Neuronal stem cell (in vitro differentiated cells): ENCODE data around the gene PLXNA1. TPM values are rescaled to one million over a fixed set of nuclear protein-coding genes. Genes with fewer than 3 reads are reported as not detected.

ENCODE experiments used
- DNase-seq: peaks from one replicate; pipeline ENCODE4 v3.0.0-alpha.2; 2013; ENCODE audit warnings: low spot score
- H2AFZ ChIP-seq: one replicate; pipeline ENCODE4 v1.6.1; 2013; ENCODE audit warnings: mild to moderate bottlenecking, low read length, inconsistent platforms
- H2AK5ac ChIP-seq: 2 replicates; pipeline ENCODE4 v1.6.1; 2013; ENCODE audit warnings: low read depth, mild to moderate bottlenecking, inconsistent platforms, low read length, moderate library complexity, mixed read lengths
- H2BK120ac ChIP-seq: 2 replicates; pipeline ENCODE4 v1.6.1; 2013; ENCODE audit warnings: low read depth, mild to moderate bottlenecking, inconsistent platforms, low read length, moderate library complexity, mixed read lengths
- H2BK12ac ChIP-seq: one replicate; pipeline ENCODE4 v1.6.1; 2013; ENCODE audit warnings: low read length, inconsistent platforms
- H2BK15ac ChIP-seq: 2 replicates; pipeline ENCODE4 v1.6.1; 2013; ENCODE audit warnings: mild to moderate bottlenecking, low read length, inconsistent platforms, mixed read lengths
- H2BK5ac ChIP-seq: one replicate; pipeline ENCODE4 v1.6.1; 2013; ENCODE audit warnings: inconsistent platforms, mild to moderate bottlenecking, low read length, moderate library complexity
- H3K14ac ChIP-seq: one replicate; pipeline ENCODE4 v1.6.1; 2013; ENCODE audit warnings: low read length, inconsistent platforms
- H3K18ac ChIP-seq: 2 replicates; pipeline ENCODE4 v1.6.1; 2013; ENCODE audit warnings: low read length, inconsistent platforms
- H3K23ac ChIP-seq: 2 replicates; pipeline ENCODE4 v1.6.1; 2013; ENCODE audit warnings: low read depth, mild to moderate bottlenecking, mixed read lengths, low read length, inconsistent platforms; ENCODE audit not compliant: poor library complexity
- H3K27ac ChIP-seq: replicated peaks from 3 replicates; pipeline ENCODE4 v1.5.1; 2013; ENCODE audit warnings: low read length, inconsistent platforms
- H3K27me3 ChIP-seq, 3 experiments: 2 replicates each; pipeline ENCODE4 v1.6.1; 2013; ENCODE audit warnings: low read length in 3 of 3, mild to moderate bottlenecking in 2 of 3, inconsistent platforms in 1 of 3, low read depth in 1 of 3, mixed read lengths in 1 of 3, moderate library complexity in 1 of 3; ENCODE audit not compliant: control insufficient read depth in 3 of 3, insufficient read depth in 3 of 3
- H3K36me3 ChIP-seq, 2 donors: replicated peaks in 1 of 2; 2 replicates each; pipeline ENCODE4 v1.6.1; 2013; ENCODE audit warnings: low read length in 2 of 2; ENCODE audit not compliant: control insufficient read depth in 2 of 2, insufficient read depth in 2 of 2
- H3K4ac ChIP-seq: 2 replicates; pipeline ENCODE4 v1.6.1; 2013; ENCODE audit warnings: inconsistent platforms, mild to moderate bottlenecking, low read length, moderate library complexity
- H3K4me1 ChIP-seq, 2 donors: 1 replicate in 1 of 2; 2 replicates in 1 of 2; pipeline ENCODE4 v1.6.1; 2013; ENCODE audit warnings: low read length in 2 of 2, low read depth in 1 of 2; ENCODE audit not compliant: control insufficient read depth in 2 of 2, insufficient read depth in 1 of 2
- H3K4me2 ChIP-seq: one replicate; pipeline ENCODE4 v1.6.1; 2013; ENCODE audit warnings: mild to moderate bottlenecking, low read length, inconsistent platforms; ENCODE audit not compliant: insufficient read depth, poor library complexity, severe bottlenecking
- H3K4me3 ChIP-seq, 2 donors: 2 replicates each; pipeline ENCODE4 v1.5.1; 2013; ENCODE audit warnings: low read length in 2 of 2, mild to moderate bottlenecking in 2 of 2, inconsistent platforms in 1 of 2, moderate library complexity in 1 of 2
- H3K79me1 ChIP-seq: one replicate; pipeline ENCODE4 v1.6.1; 2013; ENCODE audit warnings: low read depth, mild to moderate bottlenecking, inconsistent platforms, low read length, moderate library complexity
- H3K9ac ChIP-seq: one replicate; pipeline ENCODE4 v1.6.1; 2013; ENCODE audit warnings: mild to moderate bottlenecking, low read depth, low read length, inconsistent platforms; ENCODE audit not compliant: poor library complexity
- H3K9me3 ChIP-seq, 2 donors: replicated peaks in 1 of 2; 2 replicates each; pipeline versions ENCODE3 to v1.6.1; 2013; ENCODE audit warnings: low read length in 2 of 2, mild to moderate bottlenecking in 2 of 2, inconsistent platforms in 1 of 2, low read depth in 1 of 2, mixed read lengths in 1 of 2, moderate library complexity in 1 of 2; ENCODE audit not compliant: control insufficient read depth in 2 of 2, insufficient read depth in 1 of 2
- H4K8ac ChIP-seq: one replicate; pipeline ENCODE4 v1.6.1; 2013; ENCODE audit warnings: low read depth, mild to moderate bottlenecking, inconsistent platforms, low read length, moderate library complexity
- H4K91ac ChIP-seq: one replicate; pipeline ENCODE4 v1.6.1; 2013; ENCODE audit warnings: low read length, low read depth, mild to moderate bottlenecking, inconsistent platforms; ENCODE audit not compliant: poor library complexity
- WGBS, 2 donors: extraction: QIAGEN DNeasy Blood & Tissue Kit; methylation state at CpG; one replicate each; pipeline ENCODE4 v1.1.7; 2013; ENCODE audit warnings: missing lambda C conversion rate in 2 of 2, mixed read lengths in 1 of 2; ENCODE audit not compliant: insufficient read length in 2 of 2, insufficient replicate concordance in 1 of 2; ENCODE audit errors: extremely low coverage in 2 of 2; 5-methylcytosine and 5-hydroxymethylcytosine counted together
- polyA plus RNA-seq, 2 experiments: library from polyadenylated mRNA; stranded (reverse); fragments of 200-250 nt; gene quantifications; one replicate each; pipeline ENCODE4 v1.2.3, GENCODE V29; 2013

PLXNA1 gene
- 31.7 TPM for polyA plus RNA-seq (2013, experiment 1 of 2)
- polyA plus RNA-seq (2013, experiment 2 of 2): 32.1 TPM

- H2BK120ac ChIP-seq: peak within 1 kb of the TSS; percentile 42
- H3K36me3 ChIP-seq: peaks cover 3% of the 10 kb centered on the region in 2 donors
- H4K8ac ChIP-seq: peak within 1 kb of the TSS; percentile 77
- peak within 1 kb of the TSS; percentile 43 for H4K91ac ChIP-seq
- H2AK5ac ChIP-seq: peak within 1 kb of the TSS; percentile 98
- H3K79me1 ChIP-seq: peaks cover 27% of the 10 kb centered on the region
- no peak within 1 kb of the TSS for H3K27ac ChIP-seq
- H3K4ac ChIP-seq: peak within 1 kb of the TSS; percentile 91
- no CpG with 5 or more reads among the region's 89 CpGs for WGBS, 2 donors
- H3K4me2 ChIP-seq: peak within 1 kb of the TSS; percentile 89
- peak within 1 kb of the TSS; percentile 98 for H3K9ac ChIP-seq
- DNase-seq: peak; percentile 81
- H3K18ac ChIP-seq: peak within 1 kb of the TSS; percentile 98
- H3K14ac ChIP-seq: peak within 1 kb of the TSS; percentile 56
- peak within 1 kb of the TSS; percentile 93 for H2BK15ac ChIP-seq
- H3K4me3 ChIP-seq: peak within 1 kb of the TSS; percentile 82 to 96
- H3K23ac ChIP-seq: peak within 1 kb of the TSS; percentile 89
- peak within 1 kb of the TSS; percentile 99 for H2AFZ ChIP-seq
- H3K4me1 ChIP-seq: peaks cover 11 to 20% of the 10 kb centered on the region in 2 donors
- H3K9me3 ChIP-seq: peaks cover 0 to 4% of the 10 kb centered on the region in 2 donors
- H3K27me3 ChIP-seq: peaks cover 0 to 7% (median 0%) of the 10 kb centered on the region in 3 experiments
- peak within 1 kb of the TSS; percentile 82 for H2BK5ac ChIP-seq
- H2BK12ac ChIP-seq: peak within 1 kb of the TSS; percentile 97
These were observed at the start of gene PLXNA1 for GRCh38 chr3:126982471-126983175. Gene PLXNA1, plus strand, starts transcription at chr3:126983115. Its CDS starts 5,479 bp downstream, at chr3:126988594.

GRCh38 chr3:126934031-126934531 lies 48.8 kb upstream of the PLXNA1 start:
- Histone ChIP-seq H3K36me3 (no peaks in the 10 kb centered on the region), H3K79me1 (peaks cover 3% of the 10 kb centered on the region), H3K23ac (no peak overlapping the region), H4K8ac (no peak overlapping the region), H3K9me3 (no peaks in the 10 kb centered on the region), H2BK15ac (no peak overlapping the region), H4K91ac (no peak overlapping the region), H3K4me1 (peaks cover 12 to 21% of the 10 kb centered on the region in 2 donors), H2AFZ (no peak overlapping the region), H3K27ac (peak overlapping the region; percentile 45), H3K9ac (no peak overlapping the region), H3K14ac (no peak overlapping the region), H2BK5ac (no peak overlapping the region), H3K18ac (peak overlapping the region; percentile 4), H2BK120ac (no peak overlapping the region), H2AK5ac (no peak overlapping the region), H2BK12ac (no peak overlapping the region), H3K4me2 (no peak overlapping the region), H3K4ac (no peak overlapping the region), H3K4me3 (no peak overlapping the region), H3K27me3 (no peaks in the 10 kb centered on the region)
- peak; percentile 68 for DNase-seq
- WGBS, 2 donors: no CpG with 5 or more reads among the region's 4 CpGs

- no peak overlapping the region for H3K23ac ChIP-seq
- no peak overlapping the region for H4K91ac ChIP-seq
- no peak overlapping the region for H3K4me2 ChIP-seq
- peak overlapping the region; percentile 35 for H2BK12ac ChIP-seq
- H2AK5ac ChIP-seq: peak overlapping the region; percentile 31
- H3K9me3 ChIP-seq: no peaks in the 10 kb centered on the region
- H2AFZ ChIP-seq: no peak overlapping the region
- no peaks in the 10 kb centered on the region for H3K27me3 ChIP-seq
- peak overlapping the region; percentile 2 for H3K18ac ChIP-seq
- H2BK15ac ChIP-seq: peak overlapping the region; percentile 60
- H3K4me1 ChIP-seq: peaks cover 12 to 21% of the 10 kb centered on the region in 2 donors
- no peak for DNase-seq
- no peak overlapping the region for H4K8ac ChIP-seq
- H3K27ac ChIP-seq: no peak overlapping the region
- no peak overlapping the region for H3K9ac ChIP-seq
- peaks cover 3% of the 10 kb centered on the region for H3K79me1 ChIP-seq
- H2BK120ac ChIP-seq: no peak overlapping the region
- H3K14ac ChIP-seq: no peak overlapping the region
- no peak overlapping the region for H3K4ac ChIP-seq
- no peak overlapping the region for H3K4me3 ChIP-seq
- no CpG with 5 or more reads among the region's 8 CpGs for WGBS, 2 donors
- H3K36me3 ChIP-seq: no peaks in the 10 kb centered on the region
- no peak overlapping the region for H2BK5ac ChIP-seq
These were observed 47.9 kb upstream of the PLXNA1 start for GRCh38 chr3:126934991-126935390.

- no peak overlapping the region for H2BK5ac ChIP-seq
- H3K27me3 ChIP-seq: no peaks in the 10 kb centered on the region
- H3K14ac ChIP-seq: no peak overlapping the region
- H3K36me3 ChIP-seq: no peaks in the 10 kb centered on the region
- H3K4ac ChIP-seq: no peak overlapping the region
- H3K23ac ChIP-seq: no peak overlapping the region
- H2BK12ac ChIP-seq: no peak overlapping the region
- no peak overlapping the region for H4K91ac ChIP-seq
- H2AFZ ChIP-seq: no peak overlapping the region
- H2BK120ac ChIP-seq: no peak overlapping the region
- no peak overlapping the region for H3K4me2 ChIP-seq
- H3K4me1 ChIP-seq: peaks cover 12 to 21% of the 10 kb centered on the region in 2 donors
- H3K9me3 ChIP-seq: no peaks in the 10 kb centered on the region
- no CpG with 5 or more reads among the region's 4 CpGs for WGBS, 2 donors
- H3K4me3 ChIP-seq: no peak overlapping the region
- no peak overlapping the region for H3K9ac ChIP-seq
- no peak for DNase-seq
- H2AK5ac ChIP-seq: no peak overlapping the region
- no peak overlapping the region for H3K27ac ChIP-seq
- peak overlapping the region; percentile 31 for H3K18ac ChIP-seq
- H2BK15ac ChIP-seq: no peak overlapping the region
- peaks cover 3% of the 10 kb centered on the region for H3K79me1 ChIP-seq
- no peak overlapping the region for H4K8ac ChIP-seq
These were observed 47.0 kb upstream of the PLXNA1 start for GRCh38 chr3:126935756-126936509.
